ENCODE measurements around the gene ACKR1.

ACKR1 gene, protein sequence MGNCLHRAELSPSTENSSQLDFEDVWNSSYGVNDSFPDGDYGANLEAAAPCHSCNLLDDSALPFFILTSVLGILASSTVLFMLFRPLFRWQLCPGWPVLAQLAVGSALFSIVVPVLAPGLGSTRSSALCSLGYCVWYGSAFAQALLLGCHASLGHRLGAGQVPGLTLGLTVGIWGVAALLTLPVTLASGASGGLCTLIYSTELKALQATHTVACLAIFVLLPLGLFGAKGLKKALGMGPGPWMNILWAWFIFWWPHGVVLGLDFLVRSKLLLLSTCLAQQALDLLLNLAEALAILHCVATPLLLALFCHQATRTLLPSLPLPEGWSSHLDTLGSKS

DNA sequence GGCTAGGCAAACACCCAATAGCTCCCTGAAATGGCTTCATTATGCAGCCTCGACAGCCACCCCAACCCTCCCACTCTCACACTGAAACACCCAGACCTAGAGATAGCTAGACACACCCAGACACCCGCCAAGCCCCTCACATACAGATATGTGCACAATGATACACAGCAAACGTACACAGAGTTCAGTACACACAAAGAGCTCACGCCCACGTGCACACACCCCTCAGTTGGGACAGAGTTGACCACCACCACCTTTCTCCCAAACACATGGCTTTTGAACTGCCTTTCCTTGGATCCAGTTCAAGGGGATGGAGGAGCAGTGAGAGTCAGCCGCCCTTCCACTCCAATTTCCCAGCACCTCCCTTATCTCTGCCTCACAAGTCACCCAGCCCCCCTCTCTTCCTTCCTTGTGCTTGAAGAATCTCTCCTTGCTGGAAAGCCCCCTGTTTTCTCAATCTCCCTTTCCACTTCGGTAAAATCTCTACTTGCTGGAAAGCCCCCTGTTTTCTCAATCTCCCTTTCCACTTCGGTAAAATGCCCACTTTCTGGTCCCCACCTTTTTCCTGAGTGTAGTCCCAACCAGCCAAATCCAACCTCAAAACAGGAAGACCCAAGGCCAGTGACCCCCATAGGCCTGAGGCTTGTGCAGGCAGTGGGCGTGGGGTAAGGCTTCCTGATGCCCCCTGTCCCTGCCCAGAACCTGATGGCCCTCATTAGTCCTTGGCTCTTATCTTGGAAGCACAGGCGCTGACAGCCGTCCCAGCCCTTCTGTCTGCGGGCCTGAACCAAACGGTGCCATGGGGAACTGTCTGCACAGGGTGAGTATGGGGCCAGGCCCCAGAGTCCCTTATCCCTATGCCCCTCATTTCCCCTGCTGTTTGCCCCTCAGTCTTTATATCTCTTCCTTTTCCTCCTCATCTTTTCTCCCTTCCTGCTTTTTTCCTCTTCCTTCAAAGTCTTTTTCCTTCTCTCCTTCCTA, at the start of gene ACKR1:
Gene ACKR1, plus strand, starts transcription at position 715 of the 981 bp plus-strand sequence. Its CDS starts 85 bp downstream, at position 800.
- DNase-seq (ENCODE audit: low read depth in 2 of 2) = no peak

DNA sequence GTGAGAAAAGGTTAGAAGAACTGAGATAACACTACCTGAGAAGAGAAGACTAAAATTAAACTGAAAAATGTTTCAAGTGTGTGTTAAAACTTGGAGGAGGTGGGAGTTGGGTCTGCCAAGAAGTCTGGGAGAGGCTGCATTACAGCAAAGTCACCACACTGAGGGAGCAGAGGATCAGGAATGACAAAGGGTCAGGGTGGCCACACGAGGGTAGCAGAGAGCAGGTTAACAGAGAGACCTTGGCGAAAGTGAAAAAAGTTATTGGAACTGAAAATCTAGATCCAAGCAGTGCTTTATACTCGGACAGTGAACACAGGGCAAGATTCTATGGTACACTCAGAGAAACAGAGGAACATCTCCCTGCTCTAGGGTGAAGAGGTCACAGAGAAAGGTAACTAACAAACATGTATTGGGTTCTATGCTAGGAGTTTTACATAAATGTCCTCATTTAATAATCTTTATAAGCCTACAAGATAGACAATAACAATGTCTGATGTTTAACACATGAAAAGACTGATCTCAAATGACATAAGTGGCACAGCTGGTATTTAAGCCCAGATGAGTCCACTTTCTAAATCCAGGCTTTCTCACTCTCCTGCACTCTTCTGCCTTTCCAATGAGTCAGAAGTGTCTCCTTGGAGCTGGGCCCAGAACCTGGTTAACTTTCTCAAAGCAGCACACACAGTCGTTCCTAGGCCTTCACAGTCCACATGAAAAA, 43.5 kb upstream of the ACKR1 start:
- peak; percentile 54 to 56 for DNase-seq (ENCODE audit: low read depth in 2 of 2)

DNA sequence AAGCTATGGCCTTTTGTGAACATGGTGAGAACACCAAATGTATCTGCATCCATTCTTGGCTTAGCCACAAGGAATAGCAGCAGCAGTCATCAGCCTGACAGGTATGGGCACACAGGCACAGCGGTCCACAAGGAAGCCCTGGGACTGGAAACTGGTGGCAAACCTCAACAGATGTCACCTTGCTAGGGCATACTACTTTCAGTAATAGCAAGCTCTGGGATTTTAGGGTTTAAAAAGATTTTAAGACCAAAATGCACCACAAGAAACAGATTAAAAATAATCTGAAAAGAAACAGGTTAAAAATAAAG, 43.0 kb upstream of the ACKR1 start:
- DNase-seq (ENCODE audit: low read depth in 2 of 2) = no peak

DNA sequence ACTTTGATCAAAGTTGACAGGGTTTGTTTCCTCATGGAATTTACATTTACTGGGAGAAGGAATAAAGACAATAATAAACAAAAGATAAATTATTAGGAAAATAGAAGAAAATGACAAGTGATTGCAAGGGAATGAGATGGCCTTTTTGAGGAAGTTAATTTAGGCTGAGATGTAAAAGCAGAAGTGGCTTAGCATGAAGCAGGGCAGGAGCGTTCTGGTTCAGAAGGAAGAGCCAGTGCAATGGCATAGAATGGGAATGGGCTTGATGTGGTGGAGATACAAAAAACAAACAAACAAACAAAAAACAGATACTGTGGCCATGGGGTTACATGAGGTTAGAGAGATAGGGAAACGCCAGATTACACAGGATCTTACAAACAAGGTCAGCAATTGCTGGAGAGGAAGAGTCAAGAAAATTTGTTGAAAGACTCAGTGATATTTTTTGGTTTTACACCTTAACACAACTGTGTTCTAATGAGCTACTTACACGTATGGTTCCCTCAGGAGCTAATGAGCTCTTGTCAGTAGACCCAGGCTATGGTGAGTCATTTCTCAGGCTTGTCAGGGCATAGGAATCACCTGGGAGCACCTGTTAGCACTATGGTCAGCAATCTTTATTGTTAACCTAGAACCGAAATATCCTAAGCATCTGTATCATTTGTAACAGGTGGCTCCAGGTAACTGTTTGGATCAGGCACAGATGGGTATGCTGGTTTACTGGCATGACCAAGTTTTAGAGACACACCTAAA, 42.0 kb upstream of the ACKR1 start:
- no peak for DNase-seq (ENCODE audit: low read depth in 2 of 2)

DNA sequence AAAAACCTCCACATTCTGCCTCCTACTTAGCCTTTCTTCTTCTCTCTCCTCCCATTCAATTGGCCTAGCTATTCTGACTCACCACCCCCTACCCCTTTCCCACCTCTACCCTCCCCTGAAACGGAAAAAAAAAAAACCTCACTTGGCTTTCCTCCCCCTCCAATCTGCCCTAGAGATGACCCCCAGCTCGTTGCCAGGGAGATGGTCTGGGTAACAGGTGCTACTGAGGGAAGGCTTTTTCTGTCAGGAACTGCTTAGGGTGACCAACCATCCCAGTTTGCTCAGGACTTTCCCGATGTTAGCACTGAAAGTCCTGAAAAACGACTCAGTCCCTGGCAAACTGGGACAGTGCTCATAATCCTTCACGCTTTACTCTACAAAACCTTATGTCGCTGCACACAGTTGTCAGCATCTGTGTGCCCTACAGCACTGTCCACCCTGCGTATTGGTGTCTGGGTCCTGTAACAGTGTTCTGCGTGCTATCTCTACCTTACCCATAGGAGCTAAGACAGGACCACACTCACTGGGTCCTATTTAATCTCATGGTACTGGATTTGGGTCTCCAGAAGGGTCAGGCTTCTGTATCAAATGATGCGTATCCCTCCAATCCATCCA, 41.0 kb upstream of the ACKR1 start:
- no peak for DNase-seq (ENCODE audit: low read depth in 2 of 2)

DNA sequence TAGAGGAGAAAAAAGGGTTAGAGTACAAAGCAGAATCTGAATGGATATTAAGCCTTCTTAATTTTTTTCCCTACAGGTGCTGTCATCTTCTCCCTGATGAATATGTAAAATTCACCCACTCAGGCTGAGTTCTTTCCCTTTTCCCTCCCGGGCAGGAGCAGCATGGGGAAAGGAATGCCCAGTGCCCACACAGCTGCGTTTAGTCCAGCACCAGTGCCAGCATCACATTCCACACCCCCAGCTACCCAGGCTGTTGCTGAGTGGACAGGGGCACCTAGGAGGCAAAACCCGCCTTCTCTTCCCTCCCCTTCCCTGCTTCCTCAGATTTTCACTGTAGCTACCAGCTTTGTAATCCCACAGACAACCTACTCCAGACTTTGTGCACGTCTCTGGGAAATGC, 36.6 kb upstream of the ACKR1 start:
- no peak for DNase-seq (ENCODE audit: low read depth in 2 of 2)

DNA sequence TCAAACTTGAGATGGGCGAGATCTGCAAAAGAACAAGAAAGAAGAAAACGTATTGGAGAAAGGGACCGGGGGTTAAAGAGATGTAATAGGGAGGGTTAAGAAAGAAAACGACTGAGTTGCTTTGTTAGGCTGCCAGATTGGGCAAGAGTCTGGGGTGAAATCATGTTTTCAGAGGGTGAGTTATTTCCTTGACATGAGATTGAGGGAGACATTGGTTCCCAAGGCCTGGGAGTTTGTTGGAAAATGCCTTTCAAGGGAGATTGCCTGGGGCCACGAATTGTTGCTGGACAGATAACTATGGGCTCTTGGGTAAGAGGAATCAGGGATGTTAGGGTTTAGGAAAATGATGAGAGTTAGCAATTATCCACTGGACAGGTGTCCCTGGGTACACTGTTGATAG, 34.0 kb upstream of the ACKR1 start:
- no peak for DNase-seq (ENCODE audit: low read depth in 2 of 2)

DNA sequence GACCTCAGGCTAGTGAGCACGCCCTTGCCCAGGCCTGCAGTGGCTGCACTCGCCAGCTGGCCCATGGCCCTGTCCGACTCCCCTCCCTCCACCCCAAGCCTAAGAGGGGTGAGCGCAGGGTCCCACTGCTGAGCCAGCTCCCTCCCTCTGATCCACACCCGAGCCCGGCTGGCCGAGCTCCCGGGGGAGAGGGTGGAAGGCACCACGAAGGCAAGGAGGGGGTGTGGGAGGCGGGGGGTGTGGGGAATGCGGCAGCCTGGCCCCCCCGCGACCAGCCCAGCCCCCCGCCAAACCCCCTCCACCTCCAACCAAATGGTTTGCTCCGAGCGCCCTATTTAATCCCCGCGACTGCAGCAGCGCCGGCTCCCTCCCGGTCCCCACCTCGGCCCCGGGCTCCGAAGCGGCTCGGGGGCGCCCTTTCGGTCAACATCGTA, 33.4 kb upstream of the ACKR1 start, which contains the start of gene CADM3:
Gene CADM3, plus strand, starts transcription at position 362 of the 434 bp plus-strand sequence. CDS start 151 bp downstream, outside the sequence.
- DNase-seq (ENCODE audit: low read depth in 2 of 2) = no peak

DNA sequence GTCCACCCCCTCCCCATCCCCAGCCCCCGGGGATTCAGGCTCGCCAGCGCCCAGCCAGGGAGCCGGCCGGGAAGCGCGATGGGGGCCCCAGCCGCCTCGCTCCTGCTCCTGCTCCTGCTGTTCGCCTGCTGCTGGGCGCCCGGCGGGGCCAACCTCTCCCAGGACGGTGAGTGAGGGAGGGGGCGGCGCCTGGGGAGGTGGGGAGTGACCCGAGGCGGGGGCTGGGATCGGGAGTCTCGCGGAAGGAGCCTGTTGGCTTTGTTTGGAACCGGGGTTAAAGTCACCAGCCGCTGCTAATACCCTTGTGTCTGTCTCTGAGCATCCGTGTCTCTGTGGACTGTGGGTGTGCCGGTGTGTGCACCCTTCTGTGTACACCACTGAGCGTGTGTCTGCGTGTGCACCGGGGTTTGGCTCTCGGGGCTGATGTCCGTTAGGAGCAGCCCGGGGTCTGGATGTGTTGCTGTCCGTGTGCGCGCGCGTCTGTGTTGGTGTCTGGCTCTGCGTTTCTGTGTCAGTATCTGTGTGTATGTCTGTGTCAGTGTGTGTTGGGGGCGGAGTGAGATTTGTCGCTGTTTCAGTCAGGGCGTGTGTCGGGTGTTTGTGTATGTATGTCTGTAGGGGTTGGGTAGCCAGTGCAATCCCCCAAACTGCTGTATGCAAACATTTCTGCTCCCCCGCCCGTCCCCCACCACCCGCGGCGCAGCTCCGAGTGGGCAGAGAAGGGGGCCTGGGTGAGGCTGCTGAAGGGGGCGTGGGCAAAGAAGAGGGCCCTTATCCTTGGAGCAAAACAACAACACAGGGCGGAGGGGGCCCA, 32.8 kb upstream of the ACKR1 start:
- DNase-seq (ENCODE audit: low read depth in 2 of 2) = no peak

DNA sequence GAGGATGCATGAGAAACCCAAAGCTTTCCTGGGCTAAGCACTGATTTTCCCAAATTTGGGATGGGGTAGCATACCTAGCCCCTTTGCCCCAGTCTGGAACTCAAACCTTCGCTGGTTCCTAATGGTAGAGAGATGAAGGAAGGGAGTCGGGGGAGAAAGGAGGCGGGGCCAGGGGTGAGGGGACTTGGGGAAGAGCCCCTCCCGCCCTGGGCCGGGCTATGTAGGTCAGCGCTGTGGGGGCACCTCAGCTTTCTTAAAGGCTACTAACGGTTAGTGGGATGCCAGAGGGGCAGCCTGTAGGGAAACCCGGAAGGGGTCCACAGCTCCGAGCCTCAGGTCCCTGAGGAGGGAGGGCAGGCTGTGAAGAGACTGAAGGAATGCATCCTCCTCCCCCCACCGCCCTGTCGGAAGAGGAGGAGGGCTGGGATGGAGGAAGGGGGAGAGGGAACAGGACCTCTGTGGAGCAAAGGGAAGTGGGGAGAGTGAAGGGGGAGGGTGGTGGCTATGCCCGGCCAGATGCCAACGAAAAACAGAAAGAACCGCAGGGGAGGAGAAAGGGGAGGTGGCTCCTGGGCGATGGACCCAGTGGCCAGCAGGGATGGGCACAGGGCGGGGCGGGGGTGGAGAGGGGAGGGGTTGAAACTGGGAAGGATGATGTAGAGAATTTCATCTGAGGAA, 31.9 kb upstream of the ACKR1 start:
- no peak for DNase-seq (ENCODE audit: low read depth in 2 of 2)

DNA sequence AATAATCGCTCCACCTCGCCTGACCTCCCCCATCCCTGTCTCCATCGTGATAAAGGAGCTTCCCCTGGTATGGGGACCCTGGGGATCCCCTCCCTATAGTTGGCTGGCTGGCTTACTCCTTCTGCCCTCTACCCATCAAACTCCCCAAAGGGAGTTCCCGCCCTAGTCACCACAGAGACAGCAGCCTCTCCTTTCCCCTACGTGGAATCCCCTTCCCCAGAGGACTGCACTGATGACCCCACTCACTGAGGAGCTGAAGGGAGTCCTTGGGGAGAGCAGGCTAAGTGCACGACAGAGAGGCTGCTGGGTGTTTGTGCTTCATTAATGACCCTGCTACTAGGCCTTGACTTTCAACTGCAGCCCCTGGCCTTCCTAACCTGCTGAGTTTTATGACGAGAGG, 31.4 kb upstream of the ACKR1 start:
- no peak for DNase-seq (ENCODE audit: low read depth in 2 of 2)

DNA sequence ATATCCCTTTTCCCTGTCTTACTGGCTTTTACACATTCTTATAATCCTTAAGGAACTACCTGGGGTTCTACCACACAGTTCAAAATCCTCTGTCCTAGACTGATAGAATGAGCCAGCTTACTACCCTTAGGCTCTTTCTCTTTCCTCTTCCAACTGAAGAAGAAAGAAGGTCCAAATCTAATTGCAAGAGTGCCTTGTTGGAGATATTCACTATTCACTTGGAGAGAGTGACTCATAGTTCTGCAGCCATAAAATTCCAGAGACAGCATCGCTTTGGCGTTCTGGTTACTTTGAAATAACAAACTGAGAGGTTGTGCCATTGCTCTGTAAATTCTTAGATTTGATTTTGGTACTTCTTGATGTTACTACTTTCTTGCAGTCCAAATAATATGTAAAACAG, 29.1 kb upstream of the ACKR1 start:
- DNase-seq (ENCODE audit: low read depth in 2 of 2) = no peak

DNA sequence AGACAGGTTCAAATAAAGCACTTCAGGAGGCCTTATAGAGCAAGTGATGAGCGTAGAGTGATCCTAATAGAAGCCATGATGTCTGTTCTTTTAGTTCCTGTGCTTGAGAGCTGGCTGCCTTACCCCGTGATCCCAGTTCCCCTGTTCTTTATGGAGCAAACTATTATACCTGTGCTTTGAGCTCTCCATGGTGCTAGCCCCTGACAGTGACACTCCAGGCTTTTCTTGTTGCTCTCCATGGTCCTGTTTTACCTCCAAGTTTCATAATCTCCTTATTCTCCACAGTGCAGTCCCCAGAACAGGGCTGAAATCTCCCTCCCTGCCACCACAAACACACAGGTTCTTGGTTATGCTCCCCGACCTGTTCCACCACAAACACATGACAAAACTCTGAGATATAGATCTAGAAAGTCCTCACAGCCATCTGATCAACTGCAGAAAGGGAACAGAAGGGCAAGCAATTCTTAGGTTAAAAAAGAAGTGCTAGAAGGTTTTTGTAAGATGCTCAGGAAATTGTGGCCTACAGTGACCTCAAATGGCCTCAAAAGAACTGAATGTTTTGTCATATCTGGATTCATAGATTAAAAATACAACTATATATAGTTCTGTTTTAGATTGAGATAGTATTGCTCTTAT, 27.3 kb upstream of the ACKR1 start:
- peak in 1 of 2 donors; percentile 16 for DNase-seq (ENCODE audit: low read depth in 2 of 2)

DNA sequence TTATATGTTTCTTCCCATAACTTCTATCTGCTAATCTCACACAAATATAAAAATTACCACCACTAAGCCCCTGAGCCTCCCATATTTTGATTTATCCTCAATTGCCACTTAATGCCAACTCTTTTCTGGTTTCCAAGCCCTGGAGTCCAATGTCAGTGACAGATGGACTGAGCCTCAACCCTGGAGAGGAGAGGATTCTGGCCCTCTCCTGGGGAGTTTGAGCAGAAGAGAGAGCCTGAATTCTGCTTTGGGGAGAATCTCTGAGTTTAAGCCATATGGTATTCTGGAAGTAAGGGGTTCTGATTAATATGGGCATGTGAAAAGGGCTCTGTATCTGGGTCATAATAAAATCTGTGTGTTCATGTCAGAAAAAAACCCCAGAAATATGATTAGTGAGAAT, 24.8 kb upstream of the ACKR1 start:
- no peak for DNase-seq (ENCODE audit: low read depth in 2 of 2)

DNA sequence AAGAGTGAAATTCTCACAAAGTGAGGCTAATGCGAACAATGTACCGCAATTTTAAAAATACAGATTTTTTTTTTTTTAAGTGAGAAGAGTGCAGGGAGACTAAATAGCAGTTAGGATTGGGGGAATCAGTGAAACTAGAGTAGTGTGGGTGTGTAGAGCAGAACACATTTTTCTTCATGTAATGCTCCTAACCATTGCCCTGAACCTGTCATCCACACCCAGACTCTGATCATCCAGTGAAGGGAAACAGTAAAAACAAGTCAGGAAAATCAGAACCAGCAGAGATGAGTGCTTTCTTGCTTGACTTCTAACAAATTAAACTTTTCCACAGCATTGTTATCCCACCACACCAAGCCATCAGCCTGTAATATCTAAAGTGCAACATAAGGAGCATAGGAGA, 24.2 kb upstream of the ACKR1 start:
- no peak for DNase-seq (ENCODE audit: low read depth in 2 of 2)

DNA sequence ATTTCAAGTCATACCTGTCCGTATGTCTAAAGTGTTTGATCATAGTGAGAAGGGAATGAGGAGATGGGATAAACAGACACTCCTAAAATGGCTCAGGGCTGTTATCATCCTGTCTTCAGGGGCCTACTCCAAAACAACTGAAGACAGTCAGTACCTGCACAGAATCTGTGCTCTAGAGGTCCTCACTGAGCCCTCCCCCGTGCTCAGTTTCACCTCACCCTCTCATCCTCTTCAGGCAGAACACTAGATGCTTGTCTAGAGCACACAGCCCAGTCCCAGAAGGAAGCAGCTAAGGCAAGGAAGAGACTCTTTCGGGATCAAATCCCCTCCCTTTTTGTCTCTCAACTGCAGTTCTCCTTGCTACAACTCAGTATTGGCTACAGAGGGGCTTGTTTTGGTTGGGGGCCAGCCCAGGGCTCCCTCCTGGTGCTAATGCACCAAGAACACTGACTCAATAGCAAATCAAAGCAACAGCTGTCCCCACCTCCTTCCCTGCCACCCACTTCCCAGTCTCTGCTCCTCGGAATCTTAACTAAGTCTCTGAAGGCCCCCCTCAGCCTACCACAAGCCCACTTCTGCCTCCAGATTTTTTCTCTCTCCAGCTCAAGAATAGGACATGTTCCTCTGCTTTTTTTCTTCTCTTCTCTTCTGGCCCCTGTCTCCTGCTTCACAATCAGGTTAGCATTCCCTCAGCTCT, 23.2 kb upstream of the ACKR1 start:
- no peak for DNase-seq (ENCODE audit: low read depth in 2 of 2)

DNA sequence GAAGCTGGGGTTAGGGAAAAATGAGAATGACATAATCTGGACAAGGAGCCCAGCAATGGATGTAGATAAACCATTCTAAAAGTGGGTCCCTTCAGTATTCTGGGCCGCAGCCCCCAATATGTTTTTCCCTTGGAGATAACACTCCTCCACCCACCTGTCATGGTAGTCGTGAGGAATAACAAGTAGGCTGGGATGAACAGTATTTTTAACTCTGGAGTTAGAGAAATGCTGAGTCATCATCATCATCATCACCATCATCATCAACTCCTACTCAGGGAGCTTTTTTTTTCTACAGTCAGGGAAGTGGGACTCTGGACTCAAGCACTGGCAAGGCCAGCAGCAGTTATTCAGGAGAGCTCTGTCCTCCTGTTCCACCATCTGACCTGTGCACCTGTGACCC, 20.5 kb upstream of the ACKR1 start:
- DNase-seq (ENCODE audit: low read depth in 2 of 2) = no peak

DNA sequence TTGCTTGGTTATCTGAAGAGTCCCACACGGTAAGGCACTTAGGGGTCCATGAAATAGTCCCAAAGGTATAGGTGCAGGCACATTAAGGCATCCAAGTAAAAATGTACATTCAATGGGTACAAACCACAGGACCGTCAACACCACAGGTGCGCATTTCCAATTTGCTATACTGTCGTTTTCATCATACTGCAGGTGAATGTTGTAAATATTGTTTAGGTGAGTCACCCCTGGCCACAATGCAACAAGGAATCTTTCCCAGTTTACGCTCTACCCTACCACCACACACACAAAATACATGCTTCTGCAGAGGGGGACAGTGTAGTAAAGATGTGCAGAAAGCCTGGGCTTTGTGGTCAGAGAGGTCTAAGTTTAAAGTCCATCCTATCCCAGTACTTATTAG, 19.6 kb upstream of the ACKR1 start:
- no peak for DNase-seq (ENCODE audit: low read depth in 2 of 2)

DNA sequence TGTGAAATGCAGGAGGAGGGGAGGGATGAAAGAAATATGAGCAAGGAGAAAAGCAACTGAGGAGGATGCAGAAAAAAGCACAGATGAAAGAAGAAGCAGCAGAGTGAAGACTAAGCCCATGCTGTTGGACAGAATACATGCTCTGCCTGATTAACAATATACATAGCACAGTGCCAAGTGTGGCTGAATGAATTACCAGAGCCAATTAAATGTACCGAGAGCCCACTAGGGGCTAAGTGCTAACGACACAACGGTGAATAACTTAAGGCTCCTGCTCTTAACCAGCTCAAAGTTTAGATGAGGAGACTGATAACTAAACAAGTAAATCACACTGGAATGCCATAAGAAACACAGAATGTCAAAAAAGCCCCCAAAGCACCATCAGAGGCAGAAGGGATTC, 17.6 kb upstream of the ACKR1 start:
- DNase-seq (ENCODE audit: low read depth in 2 of 2) = no peak

Measured in stimulated activated CD4-positive, alpha-beta T cell treated with anti-CD3 and anti-CD28 coated beads, Interleukin-4, amount 100 ng/mL, for 48 hours (primary cell).